Hindlimb muscle (tissue), 1 donor: ENCODE results near the gene TSPEAR. TPM values are rescaled to one million over a fixed set of nuclear protein-coding genes. Genes with fewer than 3 reads are reported as not detected.
"Not testable (repeated sequence)": the region's sequence is repeated elsewhere in the genome, so short reads cannot be mapped to it uniquely, and the experiment has no call there.

Source experiments
- DNase-seq: peaks from one replicate; pipeline ENCODE4 v3.0.0-alpha.2; 2013
- polyA plus RNA-seq: library from polyadenylated mRNA; unstranded; fragments of 120-200 nt; gene quantifications from one replicate; pipeline ENCODE4 v1.2.1, GENCODE V29; 2013; ENCODE audit not compliant: insufficient read length

Gene TSPEAR
- polyA plus RNA-seq, 1 donor: 0.14 TPM

DNA sequence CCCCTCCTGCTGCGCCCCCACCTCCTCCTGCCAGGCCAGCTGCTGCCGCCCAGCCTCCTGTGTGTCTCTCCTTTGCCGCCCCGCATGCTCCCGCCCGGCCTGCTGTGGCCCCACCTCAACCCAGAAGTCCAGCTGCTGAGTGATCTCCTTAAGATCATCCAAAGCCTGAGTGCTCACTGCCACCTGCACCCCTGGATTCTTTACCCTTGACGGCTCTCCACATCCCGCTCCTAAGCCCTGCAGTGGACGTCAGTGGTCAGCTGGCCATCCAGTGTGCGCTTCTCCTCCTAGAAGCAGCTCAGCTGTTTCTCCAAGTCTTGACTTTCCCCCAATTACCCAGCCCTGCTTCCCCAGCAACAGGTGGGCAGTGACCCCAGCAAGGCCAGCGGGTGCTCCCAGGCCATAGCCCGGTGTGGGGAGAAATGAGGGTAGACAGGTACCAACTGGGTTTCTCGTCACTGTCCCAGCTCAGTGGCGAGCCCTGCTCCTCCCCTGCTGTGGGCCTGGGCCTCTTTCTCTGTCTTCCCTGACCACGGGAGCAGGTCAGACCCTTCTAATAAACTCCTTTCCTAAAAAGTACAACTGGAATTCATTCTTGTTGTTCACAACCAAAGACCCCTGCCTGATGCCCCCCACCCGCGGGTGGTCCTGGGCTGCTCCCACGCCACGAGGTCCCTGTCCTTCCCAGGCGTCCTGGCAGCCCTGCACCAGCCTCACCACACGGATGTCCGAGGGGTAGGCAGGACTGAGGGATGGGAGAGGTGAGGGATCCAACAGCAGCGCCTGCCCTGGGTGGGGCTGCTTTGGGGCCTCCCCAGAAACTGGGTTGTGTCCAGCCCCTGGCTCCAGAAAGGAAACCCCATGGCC, 109.5 kb downstream of the TSPEAR start:
- DNase-seq: no peak

DNA sequence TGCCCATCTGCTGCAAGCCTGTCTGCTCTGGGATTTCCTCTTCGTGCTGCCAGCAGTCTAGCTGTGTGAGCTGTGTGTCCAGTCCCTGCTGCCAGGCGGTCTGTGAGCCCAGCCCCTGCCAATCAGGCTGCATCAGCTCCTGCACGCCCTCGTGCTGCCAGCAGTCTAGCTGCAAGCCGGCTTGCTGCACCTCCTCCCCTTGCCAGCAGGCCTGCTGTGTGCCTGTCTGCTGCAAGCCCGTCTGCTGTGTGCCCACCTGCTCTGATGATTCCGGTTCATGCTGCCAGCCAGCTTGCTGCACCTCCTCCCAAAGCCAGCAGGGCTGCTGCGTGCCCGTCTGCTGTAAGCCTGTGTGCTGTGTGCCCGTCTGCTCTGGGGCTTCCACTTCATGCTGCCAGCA, 110.3 kb downstream of the TSPEAR start:
- DNase-seq: not testable (repeated sequence)

GRCh38 chr21:44600118-44600978, 111.0 kb downstream of the TSPEAR start, which contains the start of gene KRTAP10-7:
TSS of gene KRTAP10-7 (plus strand) at chr21:44600597. CDS start at chr21:44600622, 25 bp downstream.
- not testable (repeated sequence) for DNase-seq

GRCh38 chr21:44599264-44600029, 111.9 kb downstream of the TSPEAR start:
- DNase-seq: no peak

DNA sequence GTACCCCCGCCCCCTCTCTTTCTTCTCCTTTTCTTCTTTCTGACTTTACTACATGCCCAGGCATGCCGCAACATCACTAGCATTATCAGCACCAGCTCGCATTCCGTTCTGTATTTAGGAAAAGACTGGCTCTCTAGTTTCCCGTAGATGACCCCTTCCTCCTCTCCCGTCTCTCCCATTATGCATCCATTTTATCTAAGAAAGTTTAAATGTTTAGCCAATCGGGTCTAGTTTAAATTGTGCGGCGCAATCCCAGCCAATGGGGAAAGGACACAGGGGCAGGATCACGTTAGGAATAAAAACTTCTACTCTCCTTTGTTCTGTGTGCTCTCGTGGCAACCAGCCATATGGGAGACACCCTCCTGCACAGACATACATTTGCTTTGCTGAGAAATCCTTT, 113.3 kb downstream of the TSPEAR start:
- DNase-seq: no peak

DNA sequence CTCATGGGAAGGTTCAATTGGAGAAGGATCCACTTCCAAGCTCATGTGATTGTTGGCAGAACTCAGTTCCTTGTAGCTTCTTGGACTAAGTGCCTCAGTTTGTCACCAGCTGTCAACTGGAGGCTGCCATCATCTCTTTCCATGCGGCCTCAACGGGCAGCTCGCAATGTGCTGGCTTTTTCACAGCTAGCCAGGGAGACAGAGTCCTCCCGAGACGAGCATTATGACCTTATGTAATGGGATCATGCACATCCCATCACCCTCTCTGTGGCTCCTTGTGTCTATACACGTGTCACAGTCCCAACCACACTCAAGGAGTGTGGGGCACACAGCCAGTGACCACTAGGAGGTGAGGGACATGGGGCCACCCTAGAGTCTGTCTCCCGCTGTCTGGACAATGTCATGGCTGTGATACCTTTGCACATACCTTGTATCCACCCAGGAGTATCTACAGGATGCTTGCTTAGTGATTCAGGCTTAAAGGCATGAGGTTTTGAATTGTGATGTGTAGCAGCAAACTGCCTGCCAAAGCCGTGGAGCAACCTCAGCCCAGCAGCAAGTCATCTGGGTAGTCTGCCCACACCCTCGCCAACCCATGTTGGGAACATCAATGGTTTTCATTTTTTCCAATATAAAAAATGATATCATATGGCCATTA, 115.2 kb downstream of the TSPEAR start:
- no peak for DNase-seq

DNA sequence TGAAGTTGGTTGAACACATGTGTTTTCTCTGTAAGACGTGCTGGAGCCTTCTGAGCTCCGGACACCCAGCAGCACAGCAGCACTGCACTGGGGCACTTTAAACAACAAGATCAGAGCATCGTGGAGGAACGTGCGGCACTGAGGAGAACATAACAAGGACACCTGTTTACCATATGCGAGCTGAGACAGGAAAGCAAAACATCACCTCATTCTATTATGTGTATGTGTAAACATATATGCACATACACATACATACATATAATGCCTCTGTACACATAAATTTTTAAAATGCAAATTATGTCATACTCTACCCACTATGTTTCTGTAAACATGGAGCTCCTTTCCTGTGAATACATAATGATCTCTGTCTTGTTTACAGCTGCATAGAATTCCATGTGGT, 115.8 kb downstream of the TSPEAR start:
- DNase-seq: no peak

GRCh38 chr21:44594406-44594916, 116.9 kb downstream of the TSPEAR start:
- no peak for DNase-seq

DNA sequence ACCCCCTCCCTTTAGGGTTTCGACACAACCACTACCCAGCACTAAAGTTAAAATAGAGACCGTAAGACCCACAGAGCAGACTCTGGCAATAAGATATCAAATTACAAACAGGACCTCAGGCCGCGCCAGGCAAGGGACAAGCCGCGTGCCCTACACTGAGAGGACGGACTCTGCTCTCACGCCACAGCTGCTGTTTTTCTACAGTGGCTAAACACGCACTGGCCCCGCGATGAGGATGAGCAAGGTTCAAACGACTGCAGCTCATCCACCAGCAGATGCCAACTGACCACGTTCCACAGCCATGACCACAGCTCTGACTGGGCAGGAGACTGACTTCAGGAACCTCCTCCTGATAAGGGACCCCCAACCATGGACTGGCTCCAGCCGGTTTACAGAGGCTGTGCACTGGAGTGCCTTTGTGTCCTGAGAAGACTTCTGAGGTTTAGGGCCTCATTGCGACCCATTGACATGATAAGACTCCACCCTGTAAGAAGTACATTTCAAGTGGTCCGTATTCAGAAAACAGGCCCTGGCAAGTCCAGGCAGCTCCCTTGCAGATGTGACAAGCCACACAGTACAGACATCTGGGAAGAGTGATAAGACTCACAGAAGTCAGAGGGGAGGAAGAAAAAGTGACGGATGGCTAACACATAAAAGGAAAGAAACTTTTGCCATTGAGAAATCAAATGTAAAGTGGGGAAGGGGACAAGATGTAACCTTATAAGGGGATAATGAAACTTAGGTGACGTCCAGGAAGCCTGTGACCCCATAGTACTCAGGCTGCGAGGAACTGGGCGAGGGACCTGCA, 117.6 kb downstream of the TSPEAR start:
- no peak for DNase-seq

DNA sequence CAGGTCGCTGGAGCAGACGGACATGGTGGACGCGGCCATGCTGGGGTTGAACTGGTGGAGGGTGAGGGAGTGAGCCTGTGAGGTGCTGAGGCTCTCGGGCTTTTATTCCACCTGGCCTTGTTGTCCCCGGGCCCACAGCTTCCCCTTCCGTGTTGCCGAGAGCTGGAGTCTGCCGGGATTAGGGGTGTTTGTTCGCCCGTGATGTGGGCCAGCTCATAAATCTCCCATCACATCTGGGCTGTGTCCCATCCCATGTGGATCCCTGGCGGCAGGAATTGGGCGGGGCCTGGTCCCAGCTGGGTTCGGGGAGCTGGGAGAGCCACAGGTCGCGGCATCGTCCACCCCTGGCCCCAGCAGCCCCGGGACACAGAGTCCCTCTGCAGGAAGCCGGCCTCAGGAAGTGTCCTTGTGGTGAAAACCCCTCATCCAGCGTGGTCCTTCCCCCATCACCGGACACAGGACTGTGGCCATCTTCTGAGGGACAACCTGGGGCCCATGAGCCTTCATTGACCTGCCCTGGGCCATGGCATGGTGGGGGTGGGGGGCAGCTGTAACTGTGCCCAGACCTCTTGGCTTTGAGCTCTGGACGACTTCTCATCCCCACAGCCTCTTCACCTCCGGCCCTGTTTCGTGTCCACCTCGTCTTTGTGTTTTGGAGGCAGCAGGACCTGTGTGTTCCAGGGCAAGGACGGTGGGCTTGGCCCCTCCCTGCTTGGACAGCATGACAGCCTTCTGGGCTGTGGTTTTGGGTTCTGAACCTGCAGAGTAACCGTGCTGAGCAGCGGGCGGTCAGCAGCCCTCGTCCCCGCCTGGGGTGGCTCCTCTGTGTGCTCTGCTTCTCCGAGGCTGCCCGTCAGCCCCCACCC, 118.7 kb downstream of the TSPEAR start, which contains the start of gene KRTAP10-6:
Gene KRTAP10-6, minus strand, starts transcription at position 60 of the 866 bp plus-strand sequence. Its CDS starts 21 bp downstream, at position 39.
- no peak for DNase-seq

GRCh38 chr21:44591801-44592130, 119.6 kb downstream of the TSPEAR start:
- DNase-seq: not testable (repeated sequence)

GRCh38 chr21:44590897-44591800, 120.2 kb downstream of the TSPEAR start:
- DNase-seq: not testable (repeated sequence)

DNA sequence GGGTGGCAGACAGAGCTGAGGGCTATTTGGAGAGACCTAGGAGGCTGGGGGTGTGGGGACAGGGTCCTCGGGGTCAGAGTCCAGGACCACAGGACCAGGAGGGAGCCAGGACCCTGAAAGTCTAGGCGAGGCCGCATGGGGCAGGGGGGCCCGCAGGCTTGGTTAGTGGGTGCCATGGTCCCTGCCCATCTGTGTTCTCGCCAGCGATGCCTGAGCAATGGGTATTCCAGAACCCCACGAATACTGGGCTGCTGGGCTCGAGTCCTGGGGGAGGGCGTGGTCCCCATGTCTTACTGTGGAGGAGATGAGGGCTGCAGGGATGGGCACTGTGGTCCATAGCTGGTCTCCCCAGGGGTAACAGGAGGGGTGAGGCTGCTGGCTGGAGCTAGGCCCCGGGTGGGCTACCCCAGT, 121.1 kb downstream of the TSPEAR start:
- DNase-seq: no peak

- no peak for DNase-seq
These were observed 121.6 kb downstream of the TSPEAR start for GRCh38 chr21:44589586-44590305.

DNA sequence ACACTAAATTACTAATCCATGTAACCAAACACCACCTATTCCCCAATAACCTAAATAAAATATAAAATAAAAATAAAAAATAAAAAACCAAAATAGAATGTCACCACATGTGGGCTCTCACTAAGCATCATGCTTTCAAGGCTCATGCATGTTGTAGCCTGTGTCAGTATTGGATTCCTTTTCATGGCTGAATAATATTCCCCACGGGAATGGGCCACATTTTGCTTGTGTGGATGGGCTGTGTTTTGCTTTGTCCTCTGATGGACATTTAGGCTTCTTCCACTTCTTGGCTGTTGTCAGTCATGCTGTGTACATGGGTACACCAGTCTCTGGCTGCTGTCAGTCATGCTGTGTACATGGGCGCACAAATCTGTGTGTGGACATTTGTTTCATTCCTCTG, 122.3 kb downstream of the TSPEAR start:
- no peak for DNase-seq

GRCh38 chr21:44585892-44586291, 125.5 kb downstream of the TSPEAR start:
- DNase-seq: no peak

- no peak for DNase-seq
These were observed 127.6 kb downstream of the TSPEAR start for GRCh38 chr21:44583800-44584147.
